Activated CD8-positive, alpha-beta memory T cell treated with anti-CD3 and anti-CD28 coated beads for 36 hours (primary cell): ENCODE data around the gene LCT. TPM values are rescaled to one million over a fixed set of nuclear protein-coding genes. Genes with fewer than 3 reads are reported as not detected.

Experiments
- total RNA-seq, 2 experiments: library from RNA; stranded (reverse); gene quantifications; one replicate each; pipeline ENCODE4 v1.2.3, GENCODE V29; 2021

The LCT gene
- total RNA-seq, 2 experiments from 2014 or later, result 0.25 TPM

Other genes with a start within 250 kb of the LCT start
- 10 to 100 TPM; 74.6 to 85.0 TPM for gene UBXN4, start 95.3 kb downstream of the LCT start, total RNA-seq
- gene MCM6, start 39.3 kb upstream of the LCT start, total RNA-seq, result 100 to 1,000 TPM; 205 to 210 TPM
- gene DARS1, start 148.4 kb upstream of the LCT start, total RNA-seq, result 100 to 1,000 TPM; 159 to 160 TPM